Breast epithelium (tissue), 3 donors: ENCODE data around the gene ANKRD33.

Experiments
- CTCF ChIP-seq, 3 donors: fragments of 450-650 bp; IDR thresholded peaks; one replicate each; pipeline ENCODE4 v1.5.1; 2016 to 2017; ENCODE audit warnings: antibody characterized with exemption in 3 of 3, mild to moderate bottlenecking in 3 of 3, moderate library complexity in 3 of 3
- POLR2A ChIP-seq: fragments of 450-650 bp; IDR thresholded peaks from one replicate; pipeline ENCODE4 v1.6.1; 2016; ENCODE audit warnings: antibody characterized with exemption, mild to moderate bottlenecking, moderate library complexity
- POLR2AphosphoS5 ChIP-seq, 3 donors: sonication (generic); formaldehyde crosslinking; IDR thresholded peaks; one replicate each; pipeline ENCODE4 v1.6.1; 2017; ENCODE audit warnings: antibody characterized with exemption in 3 of 3

DNA sequence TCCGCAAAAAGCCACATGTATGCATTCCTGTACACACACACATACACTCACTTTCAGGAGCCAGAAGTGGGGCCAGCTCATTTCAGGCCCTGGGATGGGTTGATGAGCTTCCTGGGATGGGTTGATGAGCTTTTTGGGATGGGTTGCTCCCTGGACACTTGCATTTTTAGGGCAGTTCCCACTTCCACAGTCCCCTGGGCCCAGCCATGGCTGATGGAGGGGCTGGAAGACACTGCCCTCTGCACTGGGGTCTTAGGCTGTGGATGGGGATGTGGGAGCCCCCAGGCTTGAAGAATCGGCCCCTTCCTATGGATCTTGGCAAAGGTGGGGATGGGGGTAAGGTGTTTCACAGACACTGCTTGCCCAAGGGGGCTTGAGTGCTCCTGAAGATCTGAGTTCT is 32.1 kb downstream of the ANKRD33 start:
- TF ChIP-seq CTCF (IDR thresholded peaks at IDR 0.05) (no peak), POLR2AphosphoS5 (IDR thresholded peaks at IDR 0.05) (no peak), POLR2A (no peak)
